NCI-H187 treated with DMSO at 0.1 percent for 48 hours (cell line): ENCODE data around the gene ABCB10.
"Not testable (repeated sequence)": the region's sequence is repeated elsewhere in the genome, so short reads cannot be mapped to it uniquely, and the experiment has no call there.

Source experiments
- DNase-seq: peaks from one replicate; lab custom pipeline; 2025; lab: John Stamatoyannopoulos, UW

ABCB10 gene

GRCh38 chr1:229558460-229559335, at the start of gene ABCB10:
Gene ABCB10 (minus strand): TSS chr1:229558707. CDS start chr1:229558652, 55 bp downstream.
- DNase-seq, result peak; percentile 71

DNA sequence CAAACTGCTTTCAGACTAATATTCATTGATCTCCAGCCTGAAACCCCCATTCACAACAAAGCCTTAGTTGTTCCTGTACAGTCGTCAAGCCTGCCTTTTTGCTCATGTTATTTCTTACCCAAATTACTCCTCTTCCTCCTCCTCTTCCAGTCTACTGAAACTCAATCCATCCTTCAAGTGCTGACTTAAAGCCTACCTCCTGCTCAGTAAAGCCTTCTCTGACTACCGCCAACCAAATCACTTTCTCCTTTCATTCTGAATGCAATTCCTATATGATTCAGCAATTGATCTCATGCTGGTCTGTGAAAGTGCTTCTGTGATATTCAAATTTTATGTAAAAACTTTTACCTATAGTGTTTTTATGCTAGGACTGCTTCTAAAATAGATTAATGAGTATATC, 48.9 kb upstream of the ABCB10 start:
- no peak for DNase-seq

GRCh38 chr1:229603371-229604005, 45.0 kb upstream of the ABCB10 start:
- DNase-seq, result no peak

- DNase-seq, result no peak
These were observed 41.7 kb upstream of the ABCB10 start for GRCh38 chr1:229600229-229600628.

- DNase-seq, result no peak
These were observed 40.9 kb upstream of the ABCB10 start for GRCh38 chr1:229599218-229599954.

DNA sequence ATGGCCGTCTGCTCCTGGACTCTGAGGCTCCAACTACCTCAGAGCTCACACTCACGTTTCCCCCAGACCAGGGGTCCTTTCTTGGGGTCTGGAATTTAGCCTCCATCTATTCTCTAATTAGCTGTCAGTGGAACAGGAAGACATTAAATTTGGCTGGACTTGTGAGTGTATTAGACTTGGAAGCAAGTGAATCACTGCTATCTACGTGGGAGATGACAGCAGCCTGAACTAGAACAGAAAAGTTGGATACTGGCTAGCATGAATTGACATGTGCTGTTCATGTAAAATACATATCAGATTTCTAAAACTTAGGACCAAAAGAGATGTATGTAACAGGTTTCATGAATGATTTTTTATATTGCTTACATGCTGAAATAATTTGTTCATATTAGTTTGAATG, 39.4 kb upstream of the ABCB10 start:
- no peak for DNase-seq

- no peak for DNase-seq
These were observed 38.6 kb upstream of the ABCB10 start for GRCh38 chr1:229596925-229597699.

- not testable (repeated sequence) for DNase-seq
These were observed 37.4 kb upstream of the ABCB10 start for GRCh38 chr1:229595876-229596275.

GRCh38 chr1:229594227-229595008, 35.9 kb upstream of the ABCB10 start:
- DNase-seq, result no peak

DNA sequence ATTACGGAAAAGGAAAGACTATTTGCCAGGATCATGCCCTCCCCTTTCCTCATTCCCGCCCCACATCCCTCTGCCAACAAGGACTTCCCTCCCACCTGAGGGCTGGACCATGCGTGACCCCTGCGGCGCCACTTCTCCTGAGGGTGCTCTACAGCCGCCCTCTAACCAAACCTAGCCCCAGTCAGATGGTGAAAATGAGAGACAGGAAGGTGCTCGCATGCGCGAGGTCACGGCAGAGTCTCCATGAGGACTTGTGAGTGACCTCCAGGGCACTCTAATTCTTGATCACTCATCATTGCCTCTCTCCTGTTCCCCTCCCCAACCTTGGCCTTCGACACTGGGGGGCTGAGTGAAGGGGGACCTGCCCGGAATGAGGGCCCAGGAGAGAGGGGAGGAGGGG, 35.3 kb upstream of the ABCB10 start:
- no peak for DNase-seq

DNA sequence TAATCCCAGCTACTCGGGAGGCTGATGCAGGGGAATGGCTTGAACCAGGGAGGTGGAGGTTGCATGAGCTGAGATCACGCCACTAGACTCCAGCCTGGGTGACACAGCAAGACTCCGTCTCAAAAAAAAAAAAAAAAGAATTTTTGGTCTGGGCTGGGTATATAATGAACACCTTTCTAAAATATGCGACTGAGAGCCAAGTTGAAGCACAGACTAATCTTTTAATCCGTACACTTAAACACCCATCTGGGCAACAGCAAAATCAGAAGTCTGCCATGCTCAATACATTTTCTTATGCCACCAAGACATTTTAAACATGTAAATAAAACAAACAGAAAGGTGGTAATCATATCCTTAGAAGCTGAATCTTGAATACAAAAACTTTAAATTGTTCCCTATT, 31.6 kb upstream of the ABCB10 start:
- DNase-seq, result no peak

DNA sequence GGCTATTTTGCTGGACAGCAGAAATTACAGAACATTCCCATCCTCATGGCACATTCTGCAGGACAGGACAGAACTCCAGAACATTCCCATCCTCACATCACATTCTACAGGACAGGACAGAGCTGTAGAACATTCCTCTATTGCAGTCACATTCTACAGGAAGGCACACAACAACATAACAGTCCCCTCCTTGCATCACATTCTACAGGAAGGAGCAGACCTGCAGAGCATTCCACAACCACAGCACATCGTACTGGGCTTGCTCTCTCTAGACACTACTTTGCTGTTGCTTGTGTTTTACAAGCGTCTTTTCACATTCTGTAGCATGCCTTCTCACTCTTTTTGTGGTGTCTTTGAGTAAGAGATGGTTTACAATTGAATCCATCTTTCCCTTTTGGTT, 26.8 kb upstream of the ABCB10 start:
- no peak for DNase-seq

- no peak for DNase-seq
These were observed 24.2 kb upstream of the ABCB10 start for GRCh38 chr1:229582715-229583114.

DNA sequence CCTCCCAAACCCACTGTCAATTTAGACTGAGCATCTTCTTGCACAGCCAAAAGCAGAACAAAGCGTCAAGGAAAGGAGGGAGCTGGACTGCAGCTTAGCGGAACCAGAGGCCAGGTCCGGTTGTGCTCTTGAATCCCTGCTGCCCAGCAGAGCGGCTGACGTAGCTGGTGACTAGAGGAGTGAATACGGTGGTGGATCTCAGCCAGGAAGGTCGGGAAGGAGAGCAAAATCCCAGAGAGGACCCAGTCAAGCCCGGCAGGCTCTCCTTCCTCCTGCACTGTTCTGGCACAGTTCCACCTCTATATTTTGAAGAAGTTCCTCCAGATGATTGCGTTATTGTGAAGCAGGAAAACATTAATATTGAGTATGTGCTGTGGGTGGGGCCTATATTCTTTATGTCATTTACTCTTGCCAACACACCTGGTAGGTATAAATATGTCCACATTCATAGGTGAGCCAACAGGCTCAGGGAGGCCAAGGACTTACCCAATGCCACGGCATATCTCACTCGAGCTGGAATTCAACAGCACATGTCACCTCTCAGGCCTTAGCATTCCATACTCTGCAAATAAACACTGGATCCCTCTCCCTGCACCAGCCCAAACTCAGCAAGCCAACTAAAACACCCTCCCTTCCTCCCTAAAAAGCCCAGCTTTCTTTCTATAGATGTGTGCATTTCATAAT, 23.6 kb upstream of the ABCB10 start:
- DNase-seq, result no peak

GRCh38 chr1:229581485-229581884, 23.0 kb upstream of the ABCB10 start:
- no peak for DNase-seq

DNA sequence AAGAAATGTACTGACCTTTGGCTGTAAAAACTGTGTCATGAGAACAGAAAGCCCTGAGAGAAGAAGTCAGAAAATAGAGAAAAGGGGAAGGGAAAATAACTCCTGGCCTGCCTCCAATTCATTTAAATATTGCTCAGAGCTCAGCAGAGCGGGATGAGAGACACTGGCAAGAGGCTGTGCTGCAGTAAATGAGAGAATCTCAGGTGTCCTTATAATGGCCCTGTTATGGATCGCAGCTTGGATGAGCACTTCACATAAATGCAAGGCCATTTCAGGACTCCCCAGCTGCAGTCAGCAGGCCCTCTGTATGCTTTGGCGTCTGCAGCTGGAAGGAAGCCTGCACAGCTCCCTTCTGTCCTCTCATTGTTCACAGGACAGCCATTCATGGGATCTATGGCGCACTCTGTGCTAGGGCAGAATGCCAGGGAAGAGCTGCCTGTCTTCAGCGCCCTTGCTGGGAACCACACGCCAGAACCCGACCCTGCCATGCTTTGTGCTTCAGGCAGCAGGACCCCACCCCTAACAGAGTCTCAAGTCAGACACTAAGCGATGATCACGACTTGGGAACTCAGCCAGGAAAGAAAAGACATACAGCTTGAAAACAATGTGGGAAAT, 20.7 kb upstream of the ABCB10 start:
- DNase-seq, result peak; percentile 68

- DNase-seq, result no peak
These were observed 19.9 kb upstream of the ABCB10 start for GRCh38 chr1:229578168-229579058.

DNA sequence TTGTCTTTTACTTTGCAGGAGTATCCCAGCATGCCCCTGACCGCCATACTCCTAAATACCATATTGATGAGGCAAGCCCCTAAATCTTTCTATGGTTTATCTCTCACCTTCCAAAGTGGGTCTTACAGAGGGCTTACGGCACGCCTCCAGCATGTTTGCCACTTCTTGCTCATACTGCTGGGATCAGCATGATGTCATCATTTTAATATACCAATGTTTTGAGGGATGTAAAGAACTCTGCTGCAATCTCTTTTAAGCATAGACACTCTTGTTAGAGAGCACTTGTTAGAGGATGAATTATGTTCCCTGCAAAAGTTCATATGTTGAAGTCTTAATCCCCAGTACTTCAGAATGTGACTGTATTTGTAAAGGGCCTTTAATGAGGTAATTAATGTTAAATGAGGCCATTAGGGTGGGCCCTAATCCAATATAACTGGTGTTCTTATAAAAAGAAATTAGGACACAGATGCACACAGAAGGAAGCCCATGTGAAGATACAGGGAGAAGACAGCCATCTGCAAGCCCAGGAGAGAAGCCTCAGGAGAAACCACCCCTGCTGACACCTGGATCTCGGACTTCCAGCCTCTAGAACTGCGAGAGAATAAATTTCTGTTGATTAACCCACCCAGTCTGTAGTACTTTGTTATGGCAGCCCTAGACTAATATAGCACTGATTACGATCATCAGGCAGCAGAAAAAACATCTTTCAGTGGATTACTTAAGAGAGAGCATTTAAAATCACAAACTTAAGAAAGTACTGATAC, 16.4 kb upstream of the ABCB10 start:
- DNase-seq, result no peak
